ENCODE measurements around the gene ZEB2. TPM values are rescaled to one million over a fixed set of nuclear protein-coding genes. Genes with fewer than 3 reads are reported as not detected.
"Not testable (repeated sequence)": the region's sequence is repeated elsewhere in the genome, so short reads cannot be mapped to it uniquely, and the experiment has no call there.

Gene ZEB2
- total and polyA plus RNA-seq, 5 donors from 2014 or later = 0.23 to 18.1 (median 0.41) TPM; not detected in 1

DNA sequence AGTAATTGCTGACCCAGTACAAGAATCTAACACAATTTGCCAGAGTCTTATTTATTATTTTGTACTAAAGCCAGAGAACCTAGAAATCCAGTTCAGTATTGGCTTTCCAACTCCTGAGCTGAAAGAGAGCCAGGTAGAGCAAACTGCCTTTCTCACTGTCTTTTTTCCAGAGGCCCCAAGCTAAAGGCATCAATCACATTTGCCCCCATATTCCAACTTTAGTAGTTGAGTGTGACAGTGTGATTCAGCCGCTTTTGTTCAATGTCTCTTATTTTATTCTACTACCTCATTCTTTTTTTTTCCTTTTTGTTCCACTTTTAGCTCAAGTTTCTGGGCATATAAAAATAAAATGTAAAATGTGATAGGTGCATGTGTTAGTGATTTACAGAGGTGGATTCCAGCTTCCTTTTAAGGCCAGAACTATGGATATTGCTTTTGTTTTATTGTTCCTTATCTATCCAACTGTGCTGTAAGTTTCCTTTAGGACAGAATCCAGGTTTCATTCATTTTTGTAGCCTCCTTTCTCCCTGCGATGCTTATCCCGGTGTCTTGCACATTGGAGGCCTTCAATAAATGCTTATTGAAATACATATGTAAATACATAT lies 153.0 kb downstream of the ZEB2 start:
- DNase-seq (no peak), ATAC-seq (ENCODE audit: low read depth in 2 of 2) (no peak)
- Histone ChIP-seq H3K27ac (ENCODE audit: insufficient read depth, low read length, poor library complexity, severe bottlenecking) (no peak overlapping the region), H3K4me3 (ENCODE audit: low read depth, low read length) (no peak overlapping the region), H3K9me3 (ENCODE audit: control insufficient read depth in 2 of 2, low read length in 2 of 2) (no peaks in the 10 kb centered on the region), H3K27me3 (ENCODE audit: control insufficient read depth, insufficient read depth, low read length) (no peaks in the 10 kb centered on the region), H3K36me3 (ENCODE audit: control insufficient read depth, insufficient read depth, low read length) (no peaks in the 10 kb centered on the region), H3K4me1 (ENCODE audit: control insufficient read depth, insufficient read depth, low read length, poor library complexity, severe bottlenecking) (no peaks in the 10 kb centered on the region)
- no peaks in the 10 kb centered on the region for H3K36me3 Mint-ChIP-seq
- H3K27me3 Mint-ChIP-seq = peaks cover 15% of the 10 kb centered on the region
- no peak overlapping the region for H3K4me3 Mint-ChIP-seq
- peaks cover 0 to 4% (median 0%) of the 10 kb centered on the region in 7 donors for H3K9me3 Mint-ChIP-seq
- no peak overlapping the region for H3K27ac Mint-ChIP-seq
- H3K4me1 Mint-ChIP-seq = peaks cover 0 to 5% (median 2%) of the 10 kb centered on the region in 4 donors

DNA sequence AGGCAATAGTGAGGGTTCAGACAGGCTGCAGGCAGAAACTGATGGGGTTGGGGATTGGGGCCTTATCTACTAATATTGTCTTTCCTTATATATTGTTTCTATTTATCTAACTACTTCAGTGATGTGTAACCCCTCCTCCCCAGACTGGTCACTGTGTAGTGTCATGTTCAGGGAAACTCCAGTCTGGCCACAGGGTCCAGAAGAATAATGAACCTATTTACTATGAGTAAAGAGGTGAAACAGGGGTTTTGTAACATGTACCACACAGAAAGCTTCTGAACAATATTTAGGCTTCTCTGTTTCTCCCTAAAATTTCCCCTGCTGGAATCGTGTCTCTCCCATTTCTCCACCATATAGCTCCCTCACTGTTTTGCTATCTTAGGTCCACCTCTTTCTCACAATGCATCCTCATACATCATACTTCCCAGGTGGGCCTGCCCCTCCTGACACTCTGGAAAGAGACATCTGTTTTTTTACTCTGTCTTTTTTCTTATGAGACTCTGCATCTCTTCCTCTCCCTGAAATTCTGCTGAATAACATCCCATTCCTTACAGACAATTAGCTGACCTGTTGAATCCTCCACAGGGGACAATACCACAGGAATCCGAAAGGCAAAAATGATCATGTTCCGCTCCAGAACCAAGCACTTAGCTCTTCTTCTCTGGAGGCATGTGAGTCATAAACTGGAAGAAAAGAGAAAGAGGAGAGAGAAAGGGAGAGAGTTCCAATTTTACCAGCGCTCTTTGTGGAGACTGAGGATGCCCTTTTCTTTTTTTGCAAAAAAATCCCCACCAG lies 154.8 kb downstream of the ZEB2 start:
- Mint-ChIP-seq H3K36me3 (no peaks in the 10 kb centered on the region), H3K9me3 (peaks cover 0 to 4% (median 0%) of the 10 kb centered on the region in 7 donors), H3K4me1 (no peaks in the 10 kb centered on the region), H3K27me3 (peaks cover 11% of the 10 kb centered on the region), H3K4me3 (peak overlapping the region in 1 of 4 donors; percentile 27), H3K27ac (no peak overlapping the region)
- no peaks in the 10 kb centered on the region for H3K4me1 ChIP-seq (ENCODE audit: control insufficient read depth, insufficient read depth, low read length, poor library complexity, severe bottlenecking)
- no peak overlapping the region for H3K27ac ChIP-seq (ENCODE audit: insufficient read depth, low read length, poor library complexity, severe bottlenecking)
- no peaks in the 10 kb centered on the region for H3K27me3 ChIP-seq (ENCODE audit: control insufficient read depth, insufficient read depth, low read length)
- H3K36me3 ChIP-seq (ENCODE audit: control insufficient read depth, insufficient read depth, low read length) = no peaks in the 10 kb centered on the region
- no peaks in the 10 kb centered on the region for H3K9me3 ChIP-seq (ENCODE audit: control insufficient read depth in 2 of 2, low read length in 2 of 2)
- no peak overlapping the region for H3K4me3 ChIP-seq (ENCODE audit: low read depth, low read length)
- DNase-seq (no peak), ATAC-seq (ENCODE audit: low read depth in 2 of 2) (no peak)

DNA sequence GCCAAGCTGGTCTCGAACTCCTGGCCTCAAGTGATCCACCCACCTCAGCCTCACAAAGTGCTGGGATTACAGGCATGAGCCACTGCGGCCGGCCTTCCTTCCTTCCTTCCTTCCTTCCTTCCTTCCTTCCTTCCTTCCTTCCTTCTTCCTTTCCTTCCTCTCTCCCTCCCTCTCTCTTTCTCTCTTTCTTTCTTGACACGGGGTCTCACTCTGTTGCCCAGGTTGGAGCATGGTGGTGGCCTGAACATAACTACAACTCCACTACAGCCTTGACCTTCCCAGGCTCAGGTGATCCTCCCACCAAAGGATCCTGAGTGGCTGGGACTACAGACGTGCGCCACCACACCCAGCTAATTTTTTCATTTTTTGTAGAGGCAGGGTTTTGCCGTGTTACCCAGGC lies 155.7 kb downstream of the ZEB2 start:
- H3K9me3 ChIP-seq (ENCODE audit: control insufficient read depth in 2 of 2, low read length in 2 of 2); H3K27ac ChIP-seq (ENCODE audit: insufficient read depth, low read length, poor library complexity, severe bottlenecking); H3K4me3 Mint-ChIP-seq; H3K27me3 ChIP-seq (ENCODE audit: control insufficient read depth, insufficient read depth, low read length); H3K4me1 ChIP-seq (ENCODE audit: control insufficient read depth, insufficient read depth, low read length, poor library complexity, severe bottlenecking); ATAC-seq (ENCODE audit: low read depth in 2 of 2); H3K36me3 Mint-ChIP-seq; H3K4me1 Mint-ChIP-seq; H3K36me3 ChIP-seq (ENCODE audit: control insufficient read depth, insufficient read depth, low read length); DNase-seq; H3K27ac Mint-ChIP-seq; H3K4me3 ChIP-seq (ENCODE audit: low read depth, low read length); H3K9me3 Mint-ChIP-seq: not testable (repeated sequence)
- peaks cover 11% of the 10 kb centered on the region for H3K27me3 Mint-ChIP-seq

DNA sequence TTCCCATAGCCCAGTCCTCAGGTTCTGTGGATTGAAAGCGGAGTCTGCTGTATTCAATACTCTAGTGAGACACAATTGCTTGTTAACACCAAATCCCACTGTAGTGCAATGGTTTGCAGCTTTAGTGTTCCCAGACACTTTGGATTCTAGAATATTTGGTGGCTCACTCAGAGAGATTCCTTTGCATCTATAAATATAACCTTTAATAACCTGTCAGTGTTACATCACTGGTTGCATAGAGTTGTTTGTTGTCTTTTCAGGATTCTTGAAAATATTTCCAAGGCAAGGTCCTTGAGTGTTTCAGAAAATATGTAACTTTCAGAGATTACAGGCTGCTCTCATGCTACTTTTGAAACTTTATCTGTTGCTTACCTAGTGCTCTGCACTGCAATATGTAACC lies 157.5 kb downstream of the ZEB2 start:
- no peaks in the 10 kb centered on the region for H3K36me3 ChIP-seq (ENCODE audit: control insufficient read depth, insufficient read depth, low read length)
- H3K27ac ChIP-seq (ENCODE audit: insufficient read depth, low read length, poor library complexity, severe bottlenecking) = no peak overlapping the region
- H3K4me3 ChIP-seq (ENCODE audit: low read depth, low read length) = no peak overlapping the region
- no peak for ATAC-seq (ENCODE audit: low read depth in 2 of 2)
- H3K4me1 ChIP-seq (ENCODE audit: control insufficient read depth, insufficient read depth, low read length, poor library complexity, severe bottlenecking) = no peaks in the 10 kb centered on the region
- Mint-ChIP-seq H3K27ac (no peak overlapping the region), H3K4me1 (peaks cover 0 to 10% (median 0%) of the 10 kb centered on the region in 4 donors), H3K36me3 (no peaks in the 10 kb centered on the region), H3K27me3 (peaks cover 6% of the 10 kb centered on the region), H3K4me3 (no peak overlapping the region), H3K9me3 (peaks cover 0 to 4% (median 0%) of the 10 kb centered on the region in 7 donors)
- H3K9me3 ChIP-seq (ENCODE audit: control insufficient read depth in 2 of 2, low read length in 2 of 2) = no peaks in the 10 kb centered on the region
- no peaks in the 10 kb centered on the region for H3K27me3 ChIP-seq (ENCODE audit: control insufficient read depth, insufficient read depth, low read length)
- DNase-seq = no peak

DNA sequence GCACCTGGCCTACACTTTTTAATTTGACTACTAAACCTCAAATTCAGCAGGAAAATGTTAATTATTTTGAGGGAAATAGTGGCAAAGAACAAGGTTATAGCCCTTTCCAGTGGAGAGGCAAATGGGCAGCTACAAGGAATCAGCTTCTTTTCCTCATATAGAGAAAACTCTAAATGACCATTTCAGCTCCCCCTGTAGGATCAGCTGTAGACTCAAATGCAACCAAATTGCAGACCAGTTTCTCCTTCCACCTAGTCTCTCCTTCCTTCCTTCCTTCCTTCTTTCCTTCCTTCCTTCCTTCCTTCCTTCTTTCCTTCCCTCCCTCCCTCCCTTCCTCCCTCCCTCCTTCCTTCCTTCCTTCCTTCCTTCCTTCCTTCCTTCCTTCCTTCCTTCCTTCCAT lies 158.2 kb downstream of the ZEB2 start:
- no peak for DNase-seq
- peaks cover 0 to 10% (median 0%) of the 10 kb centered on the region in 4 donors for H3K4me1 Mint-ChIP-seq
- peaks cover 0 to 4% (median 0%) of the 10 kb centered on the region in 7 donors for H3K9me3 Mint-ChIP-seq
- no peak overlapping the region for H3K27ac ChIP-seq (ENCODE audit: insufficient read depth, low read length, poor library complexity, severe bottlenecking)
- H3K36me3 ChIP-seq (ENCODE audit: control insufficient read depth, insufficient read depth, low read length) = no peaks in the 10 kb centered on the region
- no peaks in the 10 kb centered on the region for H3K36me3 Mint-ChIP-seq
- no peaks in the 10 kb centered on the region for H3K4me1 ChIP-seq (ENCODE audit: control insufficient read depth, insufficient read depth, low read length, poor library complexity, severe bottlenecking)
- H3K27me3 ChIP-seq (ENCODE audit: control insufficient read depth, insufficient read depth, low read length) = no peaks in the 10 kb centered on the region
- no peaks in the 10 kb centered on the region for H3K9me3 ChIP-seq (ENCODE audit: control insufficient read depth in 2 of 2, low read length in 2 of 2)
- no peak overlapping the region for H3K27ac Mint-ChIP-seq
- H3K4me3 ChIP-seq (ENCODE audit: low read depth, low read length) = no peak overlapping the region
- H3K4me3 Mint-ChIP-seq = no peak overlapping the region
- peaks cover 6% of the 10 kb centered on the region for H3K27me3 Mint-ChIP-seq
- no peak for ATAC-seq (ENCODE audit: low read depth in 2 of 2)

DNA sequence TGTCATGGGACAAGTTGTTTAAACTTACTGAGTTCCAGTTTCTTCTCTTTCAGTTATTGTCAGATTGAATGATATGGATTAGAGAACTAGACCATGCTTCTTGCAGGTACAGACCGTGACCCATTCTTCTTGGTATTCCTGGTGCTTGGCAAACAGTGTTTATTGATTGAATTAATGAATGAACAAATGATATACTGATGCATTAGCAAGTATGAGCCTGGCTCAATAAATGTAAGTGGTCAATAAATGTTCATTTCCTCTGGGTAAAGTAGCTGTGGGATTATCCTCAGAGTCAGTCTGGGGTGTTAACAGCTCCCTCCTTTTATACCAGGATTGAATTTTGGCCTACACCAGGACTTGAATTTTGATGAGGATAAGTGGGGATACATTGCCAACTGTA lies 160.2 kb downstream of the ZEB2 start:
- H3K4me3 Mint-ChIP-seq = no peak overlapping the region
- peaks cover 0 to 10% (median 0%) of the 10 kb centered on the region in 4 donors for H3K4me1 Mint-ChIP-seq
- Histone ChIP-seq H3K36me3 (ENCODE audit: control insufficient read depth, insufficient read depth, low read length) (no peaks in the 10 kb centered on the region), H3K4me3 (ENCODE audit: low read depth, low read length) (no peak overlapping the region), H3K4me1 (ENCODE audit: control insufficient read depth, insufficient read depth, low read length, poor library complexity, severe bottlenecking) (no peaks in the 10 kb centered on the region), H3K27me3 (ENCODE audit: control insufficient read depth, insufficient read depth, low read length) (no peaks in the 10 kb centered on the region), H3K27ac (ENCODE audit: insufficient read depth, low read length, poor library complexity, severe bottlenecking) (no peak overlapping the region), H3K9me3 (ENCODE audit: control insufficient read depth in 2 of 2, low read length in 2 of 2) (no peaks in the 10 kb centered on the region)
- no peak for DNase-seq
- no peaks in the 10 kb centered on the region for H3K27me3 Mint-ChIP-seq
- H3K36me3 Mint-ChIP-seq = no peaks in the 10 kb centered on the region
- peaks cover 0 to 1% (median 0%) of the 10 kb centered on the region in 7 donors for H3K9me3 Mint-ChIP-seq
- no peak for ATAC-seq (ENCODE audit: low read depth in 2 of 2)
- H3K27ac Mint-ChIP-seq = no peak overlapping the region

DNA sequence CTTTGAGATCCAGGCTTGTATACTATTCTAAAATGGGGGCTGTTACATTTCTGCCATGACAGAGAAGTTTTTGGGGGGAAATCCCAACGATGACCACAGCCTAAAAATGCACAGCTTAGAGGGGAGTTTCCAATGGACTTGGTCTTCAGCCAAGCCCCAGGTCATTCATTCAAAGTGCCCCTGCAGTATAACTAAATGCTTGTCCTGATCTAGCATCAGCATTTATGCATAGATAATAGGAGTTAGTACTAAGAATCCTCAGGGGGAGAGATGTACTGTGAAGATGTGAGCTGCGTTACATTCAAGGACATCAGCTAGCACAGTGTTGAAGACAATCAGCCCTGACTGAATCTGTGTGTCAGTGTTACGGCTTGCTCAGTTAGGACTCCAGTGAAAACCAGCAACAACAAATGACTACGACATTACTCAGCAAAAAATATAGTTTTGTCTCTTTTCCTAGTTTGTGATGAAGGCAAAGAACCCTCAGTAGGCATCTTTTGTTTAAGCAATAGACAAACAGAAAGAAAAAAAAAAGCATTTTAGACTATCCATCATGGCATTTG lies 160.9 kb downstream of the ZEB2 start:
- H3K27ac Mint-ChIP-seq = no peak overlapping the region
- H3K27me3 ChIP-seq (ENCODE audit: control insufficient read depth, insufficient read depth, low read length) = no peaks in the 10 kb centered on the region
- no peaks in the 10 kb centered on the region for H3K27me3 Mint-ChIP-seq
- H3K9me3 ChIP-seq (ENCODE audit: control insufficient read depth in 2 of 2, low read length in 2 of 2) = no peaks in the 10 kb centered on the region
- peaks cover 0 to 10% (median 0%) of the 10 kb centered on the region in 4 donors for H3K4me1 Mint-ChIP-seq
- H3K27ac ChIP-seq (ENCODE audit: insufficient read depth, low read length, poor library complexity, severe bottlenecking) = no peak overlapping the region
- peak overlapping the region in 1 of 4 donors; percentile 51 for H3K4me3 Mint-ChIP-seq
- H3K36me3 ChIP-seq (ENCODE audit: control insufficient read depth, insufficient read depth, low read length) = no peaks in the 10 kb centered on the region
- peak in 1 of 2 donors; percentile 16 for ATAC-seq (ENCODE audit: low read depth in 2 of 2)
- DNase-seq = no peak
- no peaks in the 10 kb centered on the region for H3K4me1 ChIP-seq (ENCODE audit: control insufficient read depth, insufficient read depth, low read length, poor library complexity, severe bottlenecking)
- peaks cover 0 to 1% (median 0%) of the 10 kb centered on the region in 7 donors for H3K9me3 Mint-ChIP-seq
- no peak overlapping the region for H3K4me3 ChIP-seq (ENCODE audit: low read depth, low read length)
- no peaks in the 10 kb centered on the region for H3K36me3 Mint-ChIP-seq
